Left cardiac atrium (tissue), 4 donors: Measurements from ENCODE around the gene PPP3CB. TPM values are rescaled to one million over a fixed set of nuclear protein-coding genes. Genes with fewer than 3 reads are reported as not detected.

Experiments used
- ATAC-seq, 2 donors: fragments of 200-7000 bp; cut with Tn5 transposase; one replicate each; pipeline ENCODE4 v1.9.1; 2020; ENCODE audit warnings: mild to moderate bottlenecking in 2 of 2, moderate library complexity in 2 of 2
- DNase-seq: peaks from one replicate; pipeline ENCODE4 v3.0.0-alpha.2; 2020
- intact Hi-C, 2 donors: fragments of 100-400 bp; cut with DNase I; formaldehyde crosslinking; loops; one replicate each; pipeline versions ENCODE4 v1.14.1 to v1.15.1; 2022 to 2023
- total RNA-seq, 2 donors: library from RNA; stranded (reverse); fragmentation: NEBNext Ultra II Directional; extraction: Animal tissue kit (Norgen Biotek cat#: 25700); gene quantifications; one replicate each; pipeline ENCODE4 v1.2.1, GENCODE V29; 2021
- donor health status: DM: no; HTN: yes; CAD: no.
- donor health status: DM: no; HTN: yes; CAD: no; lungs with severe emphysema.
- donor health status: DM: yes; HTN: yes; CAD: no.
- donor health status: Dilated cardiomyopathy.

The PPP3CB gene
- total RNA-seq, 2 donors from 2014 or later: 44.0 to 45.7 TPM

DNA sequence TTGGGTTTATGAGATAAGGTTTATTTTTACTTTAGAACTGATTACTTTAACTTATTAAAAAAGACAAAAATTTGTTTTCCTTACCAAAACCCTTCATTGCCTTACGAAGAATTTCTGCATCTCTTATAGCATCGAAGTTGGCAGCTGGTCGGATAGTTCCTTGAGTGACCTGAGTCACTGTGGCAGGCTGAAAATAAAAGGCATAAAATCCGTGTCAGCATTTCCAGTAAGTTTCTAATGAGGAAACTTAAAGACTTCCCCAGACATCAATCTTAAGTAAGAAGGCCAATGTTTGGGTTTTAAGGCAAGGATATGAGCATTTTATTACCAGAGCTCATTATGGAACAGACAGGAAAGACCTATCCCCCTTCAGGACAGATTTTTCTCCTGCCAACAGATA, 107.6 kb downstream of the PPP3CB start:
- DNase-seq: no peak
- no peak for ATAC-seq
- intact Hi-C loops: no loop called here

GRCh38 chr10:73386583-73386982, 109.2 kb downstream of the PPP3CB start:
- DNase-seq (no peak), ATAC-seq (no peak)
- intact Hi-C loops: no loop called here

Other genes with a start within 250 kb of the PPP3CB start
- gene DNAJC9, start 248.8 kb downstream of the PPP3CB start, total RNA-seq: 10 to 100 TPM in 1 of 2 donors, 1 to 10 TPM in 1; 8.8 to 11.5 TPM
- 10 to 100 TPM; 78.8 to 82.1 TPM for gene MRPS16, start 243.4 kb downstream of the PPP3CB start, total RNA-seq
- gene CFAP70, start 137.2 kb downstream of the PPP3CB start, total RNA-seq: 1 to 10 TPM; 1.5 to 1.7 TPM
- 100 to 1,000 TPM in 1 of 2 donors, 10 to 100 TPM in 1; 97.0 to 116 TPM for gene ANXA7, start 82.0 kb downstream of the PPP3CB start, total RNA-seq
- 1 to 10 TPM; 1.2 to 2.3 TPM for gene MSS51, start 62.5 kb downstream of the PPP3CB start, total RNA-seq
- gene USP54, start 95.3 kb upstream of the PPP3CB start, total RNA-seq: 10 to 100 TPM; 30.5 to 47.8 TPM
- 10 to 100 TPM in 1 of 2 donors, 1 to 10 TPM in 1; 2.1 to 13.1 TPM for gene MYOZ1, start 145.4 kb upstream of the PPP3CB start, total RNA-seq
- gene SYNPO2L, start 160.0 kb upstream of the PPP3CB start, total RNA-seq: 100 to 1,000 TPM; 165 to 219 TPM
- 1 to 10 TPM; 4.2 to 4.4 TPM for gene AGAP5, start 202.1 kb upstream of the PPP3CB start, total RNA-seq
- 10 to 100 TPM; 42.9 to 52.6 TPM for gene SEC24C, start 248.3 kb upstream of the PPP3CB start, total RNA-seq